Liver (tissue), 9 donors: ENCODE results near the gene RELN. TPM values are rescaled to one million over a fixed set of nuclear protein-coding genes. Genes with fewer than 3 reads are reported as not detected.

Experiments used
- DNase-seq: peaks from one replicate; pipeline ENCODE4 v3.0.0-alpha.2; 2017; ENCODE audit warnings: low spot score
- H3K27ac ChIP-seq, 2 donors: one replicate each; pipeline ENCODE4 v1.7.0; 2013; ENCODE audit warnings: inconsistent platforms in 2 of 2, low read length in 2 of 2, control low read depth in 1 of 2, low read depth in 1 of 2, mild to moderate bottlenecking in 1 of 2
- H3K27me3 ChIP-seq, 4 donors: one replicate each; pipeline versions ENCODE4 v1.6.1 to v1.7.0; 2013; ENCODE audit warnings: low read length in 3 of 4, inconsistent platforms in 1 of 4, mild to moderate bottlenecking in 1 of 4, moderate library complexity in 1 of 4; ENCODE audit not compliant: control insufficient read depth in 4 of 4, insufficient read depth in 4 of 4
- H3K36me3 ChIP-seq, 4 donors: one replicate each; pipeline versions ENCODE4 v1.6.1 to v1.7.0; 2013; ENCODE audit warnings: low read length in 3 of 4, mild to moderate bottlenecking in 3 of 4, low read depth in 1 of 4, moderate library complexity in 1 of 4; ENCODE audit not compliant: control insufficient read depth in 4 of 4, insufficient read depth in 3 of 4
- H3K4me1 ChIP-seq, 4 donors: one replicate each; pipeline versions ENCODE4 v1.6.1 to v1.7.0; 2013; ENCODE audit warnings: low read length in 3 of 4, mild to moderate bottlenecking in 3 of 4, moderate library complexity in 1 of 4; ENCODE audit not compliant: control insufficient read depth in 4 of 4, insufficient read depth in 4 of 4
- H3K4me3 ChIP-seq, 3 donors: one replicate each; pipeline versions ENCODE4 v1.6.1 to v1.7.0; 2013; ENCODE audit warnings: low read length in 3 of 3, control low read depth in 1 of 3, low read depth in 1 of 3, mild to moderate bottlenecking in 1 of 3
- H3K9ac ChIP-seq, 2 donors: one replicate each; pipeline ENCODE4 v1.7.0; 2013; ENCODE audit warnings: low read length in 2 of 2, mild to moderate bottlenecking in 2 of 2, moderate library complexity in 2 of 2, control low read depth in 1 of 2, low read depth in 1 of 2
- H3K9me3 ChIP-seq, 4 donors: one replicate each; pipeline versions ENCODE4 v1.6.1 to v1.7.0; 2013; ENCODE audit warnings: low read length in 3 of 4; ENCODE audit not compliant: control insufficient read depth in 4 of 4
- FOXA1 ChIP-seq: IDR thresholded peaks from 2 replicates; pipeline ENCODE4 v1.6.1; 2016; ENCODE audit warnings: antibody characterized with exemption
- FOXA2 ChIP-seq: IDR thresholded peaks from 2 replicates; pipeline ENCODE4 v1.6.1; 2016; ENCODE audit warnings: antibody characterized with exemption
- HNF4G ChIP-seq: IDR thresholded peaks from 2 replicates; pipeline ENCODE4 v1.6.1; 2016; ENCODE audit warnings: antibody characterized with exemption
- JUND ChIP-seq, 2 donors: IDR thresholded peaks; 2 replicates each; pipeline ENCODE4 v1.6.1; 2016; ENCODE audit warnings: antibody characterized with exemption in 2 of 2
- MAX ChIP-seq: IDR thresholded peaks from 2 replicates; pipeline ENCODE4 v1.6.1; 2016; ENCODE audit warnings: antibody characterized with exemption
- NR2F2 ChIP-seq: IDR thresholded peaks from 2 replicates; pipeline ENCODE4 v1.6.1; 2016; ENCODE audit warnings: antibody characterized with exemption
- RAD21 ChIP-seq, 2 donors: IDR thresholded peaks; 2 replicates each; pipeline ENCODE4 v1.6.1; 2016; ENCODE audit warnings: antibody characterized with exemption in 2 of 2, mild to moderate bottlenecking in 2 of 2
- RXRA ChIP-seq, 2 donors: IDR thresholded peaks; 2 replicates each; pipeline ENCODE4 v1.6.1; 2017 to 2018; ENCODE audit warnings: antibody characterized with exemption in 2 of 2, mild to moderate bottlenecking in 1 of 2
- WGBS: extraction: QIAGEN DNeasy Blood & Tissue Kit; methylation state at CpG from one replicate; pipeline ENCODE4 v1.1.7; 2013; 5-methylcytosine and 5-hydroxymethylcytosine counted together
- polyA plus RNA-seq, 2 donors: library from polyadenylated mRNA; stranded (reverse) in 1 of 2; unstranded in 1 of 2; fragments of 200-250 nt in 1 of 2; fragments of >200 nt in 1 of 2; fragmentation: Nextera tagmentation in 1 of 2; extraction: Ambion mirVana in 1 of 2; gene quantifications; one replicate each; pipeline versions ENCODE4 v1.2.1 to v1.2.3, GENCODE V29; 2013 to 2015
- total RNA-seq, 2 donors: library from RNA; depleted of rRNA; stranded (reverse); fragments of >200 nt; gene quantifications; one replicate each; pipeline ENCODE4 v1.2.3, GENCODE V29; 2014
- TF ChIP-seq, protein P1 (sequence below): IDR thresholded peaks from 2 replicates; pipeline ENCODE4 v1.6.1; 2016; ENCODE audit warnings: antibody characterized with exemption, mild to moderate bottlenecking
- donor health status: healthy.
- donor health status: healthy.
- donor health status: healthy.
- donor health status: healthy.
- donor health status: healthy.

Gene RELN
- total and polyA plus RNA-seq, 4 donors = 10.0 to 69.8 (median 28.4) TPM

GRCh38 chr7:103660455-103661371 is 328.7 kb downstream of the RELN start (continued):
- peak in 1 of 2 donors; percentile 93 for TF ChIP-seq RXRA (IDR thresholded peaks at IDR 0.05)

- peaks cover 0 to 8% (median 0%) of the 10 kb centered on the region in 4 donors for H3K4me1 ChIP-seq
- TF ChIP-seq FOXA2 = no peak
- TF ChIP-seq, protein P1, sequence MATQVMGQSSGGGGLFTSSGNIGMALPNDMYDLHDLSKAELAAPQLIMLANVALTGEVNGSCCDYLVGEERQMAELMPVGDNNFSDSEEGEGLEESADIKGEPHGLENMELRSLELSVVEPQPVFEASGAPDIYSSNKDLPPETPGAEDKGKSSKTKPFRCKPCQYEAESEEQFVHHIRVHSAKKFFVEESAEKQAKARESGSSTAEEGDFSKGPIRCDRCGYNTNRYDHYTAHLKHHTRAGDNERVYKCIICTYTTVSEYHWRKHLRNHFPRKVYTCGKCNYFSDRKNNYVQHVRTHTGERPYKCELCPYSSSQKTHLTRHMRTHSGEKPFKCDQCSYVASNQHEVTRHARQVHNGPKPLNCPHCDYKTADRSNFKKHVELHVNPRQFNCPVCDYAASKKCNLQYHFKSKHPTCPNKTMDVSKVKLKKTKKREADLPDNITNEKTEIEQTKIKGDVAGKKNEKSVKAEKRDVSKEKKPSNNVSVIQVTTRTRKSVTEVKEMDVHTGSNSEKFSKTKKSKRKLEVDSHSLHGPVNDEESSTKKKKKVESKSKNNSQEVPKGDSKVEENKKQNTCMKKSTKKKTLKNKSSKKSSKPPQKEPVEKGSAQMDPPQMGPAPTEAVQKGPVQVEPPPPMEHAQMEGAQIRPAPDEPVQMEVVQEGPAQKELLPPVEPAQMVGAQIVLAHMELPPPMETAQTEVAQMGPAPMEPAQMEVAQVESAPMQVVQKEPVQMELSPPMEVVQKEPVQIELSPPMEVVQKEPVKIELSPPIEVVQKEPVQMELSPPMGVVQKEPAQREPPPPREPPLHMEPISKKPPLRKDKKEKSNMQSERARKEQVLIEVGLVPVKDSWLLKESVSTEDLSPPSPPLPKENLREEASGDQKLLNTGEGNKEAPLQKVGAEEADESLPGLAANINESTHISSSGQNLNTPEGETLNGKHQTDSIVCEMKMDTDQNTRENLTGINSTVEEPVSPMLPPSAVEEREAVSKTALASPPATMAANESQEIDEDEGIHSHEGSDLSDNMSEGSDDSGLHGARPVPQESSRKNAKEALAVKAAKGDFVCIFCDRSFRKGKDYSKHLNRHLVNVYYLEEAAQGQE = no peak
- no peak for TF ChIP-seq HNF4G
- no peak for TF ChIP-seq FOXA1
- TF ChIP-seq JUND (IDR thresholded peaks at IDR 0.05) = no peak
- no peak for TF ChIP-seq MAX
- TF ChIP-seq NR2F2 = no peak
- WGBS = 67% methylated on average over 4 of the region's 4 CpGs
- no peak overlapping the region for H3K27ac ChIP-seq
- H3K4me3 ChIP-seq = no peak overlapping the region
- no peaks in the 10 kb centered on the region for H3K36me3 ChIP-seq
- H3K9ac ChIP-seq = no peak overlapping the region
- H3K9me3 ChIP-seq = no peaks in the 10 kb centered on the region
- no peak for DNase-seq
- H3K27me3 ChIP-seq = no peaks in the 10 kb centered on the region
These were observed 331.1 kb downstream of the RELN start for GRCh38 chr7:103658055-103659005.

GRCh38 chr7:103657474-103657894 is 332.0 kb downstream of the RELN start:
- peaks cover 0 to 4% (median 0%) of the 10 kb centered on the region in 4 donors for H3K4me1 ChIP-seq
- H3K36me3 ChIP-seq = no peaks in the 10 kb centered on the region
- H3K9ac ChIP-seq = no peak overlapping the region
- H3K9me3 ChIP-seq = no peaks in the 10 kb centered on the region
- H3K4me3 ChIP-seq = no peak overlapping the region
- H3K27ac ChIP-seq = no peak overlapping the region
- WGBS = 68% methylated on average over 4 of the region's 4 CpGs
- DNase-seq = no peak
- no peaks in the 10 kb centered on the region for H3K27me3 ChIP-seq
- no peak for TF ChIP-seq FOXA1
- no peak for TF ChIP-seq RAD21 (IDR thresholded peaks at IDR 0.05)
- TF ChIP-seq, protein P1 = no peak
